GM10847 (cell line): ENCODE data around the gene HS3ST5.

Experiments used
- POLR2A ChIP-seq: IDR thresholded peaks from 2 replicates; pipeline ENCODE4 v1.6.1; 2011; ENCODE audit not compliant: insufficient read length; ENCODE audit errors: extremely low read depth

HS3ST5 gene

DNA sequence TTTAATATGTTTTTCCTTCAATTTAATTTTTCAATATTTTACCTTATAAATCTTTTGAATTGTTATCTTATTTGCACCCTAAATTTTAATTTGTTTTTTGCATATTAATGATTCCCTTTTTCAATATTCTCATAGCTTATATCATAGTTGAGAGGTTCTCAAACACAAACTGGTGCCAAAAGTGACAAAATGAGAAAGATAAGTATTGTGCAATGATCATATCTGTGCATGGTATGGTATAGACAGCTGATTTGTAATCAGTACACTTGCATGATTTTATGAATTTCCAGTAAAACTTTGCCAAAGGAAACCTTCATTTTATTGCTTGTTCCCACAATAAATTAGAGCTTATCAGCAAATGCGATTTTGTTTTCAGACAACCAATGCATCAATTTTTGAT lies 210.9 kb downstream of the HS3ST5 start:
- no peak for TF ChIP-seq POLR2A

- TF ChIP-seq POLR2A = no peak
Observed at GRCh38 chr6:114125576-114125975, 217.2 kb downstream of the HS3ST5 start.

- TF ChIP-seq POLR2A = no peak
Observed at GRCh38 chr6:114121913-114122662, 220.7 kb downstream of the HS3ST5 start.

GRCh38 chr6:114119056-114119455 lies 223.8 kb downstream of the HS3ST5 start:
- no peak for TF ChIP-seq POLR2A

DNA sequence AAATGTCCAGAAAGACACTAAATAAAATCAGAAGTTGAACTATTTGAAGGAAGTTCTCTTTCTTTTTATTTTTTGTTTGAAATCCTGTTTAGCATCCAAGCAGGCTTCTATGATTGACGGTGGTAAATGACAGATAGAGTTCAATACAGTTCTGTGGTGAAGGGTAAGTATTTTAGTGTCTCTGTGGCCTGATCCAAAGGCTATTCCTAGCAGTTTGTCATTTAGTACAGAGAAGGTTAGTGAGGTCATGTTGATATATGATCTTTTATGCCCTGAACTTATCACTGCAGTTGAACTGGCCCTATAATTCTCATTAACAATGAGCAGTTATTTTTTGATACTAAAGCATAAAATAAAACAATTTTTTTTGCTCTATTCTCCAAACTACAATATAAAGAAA lies 227.2 kb downstream of the HS3ST5 start:
- no peak for TF ChIP-seq POLR2A

DNA sequence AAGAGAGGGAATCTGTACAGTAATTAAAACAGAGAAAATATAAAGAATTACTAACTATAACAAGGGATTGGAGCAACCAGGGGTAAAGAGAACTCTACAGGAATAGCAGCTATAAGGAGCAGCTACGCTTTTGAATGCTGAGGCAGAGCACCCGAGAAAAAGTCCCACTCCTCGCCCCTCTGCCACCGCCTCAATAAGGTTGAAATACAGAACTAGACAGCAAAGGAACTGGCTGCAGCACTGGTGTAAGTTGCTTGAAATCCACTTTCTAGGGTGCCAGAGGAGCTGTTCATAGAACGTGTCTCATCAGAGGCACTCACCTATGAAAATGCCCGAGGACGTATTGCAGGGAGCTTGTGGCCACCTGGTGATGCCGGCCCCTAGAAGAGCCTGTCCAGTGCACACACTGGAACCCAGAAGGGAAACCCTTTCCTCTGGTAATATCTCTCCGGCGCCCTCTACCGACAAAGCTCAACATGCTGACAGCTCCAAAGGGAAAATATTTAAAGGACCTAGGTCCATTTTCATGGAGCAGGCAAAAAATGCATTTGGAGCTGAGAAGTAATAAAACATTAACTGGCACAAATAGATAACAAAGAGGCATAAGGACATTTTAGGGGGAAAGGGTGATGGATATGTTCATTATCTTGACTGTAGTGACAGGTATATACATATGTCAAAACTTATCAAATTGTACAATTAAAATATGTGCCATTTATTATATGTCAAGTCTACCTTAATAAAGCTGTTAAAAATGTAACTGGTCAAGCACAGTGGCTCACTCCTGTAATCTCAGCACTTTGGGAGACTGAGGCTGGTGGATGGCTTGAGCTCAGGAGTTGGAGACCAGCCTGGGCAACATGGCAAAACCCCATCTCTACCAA lies 234.5 kb downstream of the HS3ST5 start:
- TF ChIP-seq POLR2A = no peak

DNA sequence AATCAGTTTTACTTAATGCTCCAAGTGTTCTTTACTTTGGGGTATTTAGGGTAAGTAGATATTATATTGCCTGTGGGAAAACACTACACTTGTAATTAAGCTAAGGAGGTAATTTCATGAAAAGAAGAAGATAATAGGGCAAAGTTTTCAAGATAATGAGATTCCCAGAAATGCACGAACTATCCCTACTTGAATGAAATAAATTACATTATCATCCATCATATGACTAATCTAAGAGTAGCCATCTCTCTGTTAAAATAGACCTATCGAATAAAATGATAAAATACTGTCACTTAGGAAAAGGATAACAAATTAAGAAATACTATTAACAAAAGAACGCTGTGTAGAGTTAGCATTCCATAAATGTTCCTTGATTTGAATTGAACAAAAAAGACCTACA lies 236.8 kb downstream of the HS3ST5 start:
- TF ChIP-seq POLR2A = no peak

- TF ChIP-seq POLR2A = no peak
Observed at GRCh38 chr6:114101255-114101654, 241.6 kb downstream of the HS3ST5 start.

DNA sequence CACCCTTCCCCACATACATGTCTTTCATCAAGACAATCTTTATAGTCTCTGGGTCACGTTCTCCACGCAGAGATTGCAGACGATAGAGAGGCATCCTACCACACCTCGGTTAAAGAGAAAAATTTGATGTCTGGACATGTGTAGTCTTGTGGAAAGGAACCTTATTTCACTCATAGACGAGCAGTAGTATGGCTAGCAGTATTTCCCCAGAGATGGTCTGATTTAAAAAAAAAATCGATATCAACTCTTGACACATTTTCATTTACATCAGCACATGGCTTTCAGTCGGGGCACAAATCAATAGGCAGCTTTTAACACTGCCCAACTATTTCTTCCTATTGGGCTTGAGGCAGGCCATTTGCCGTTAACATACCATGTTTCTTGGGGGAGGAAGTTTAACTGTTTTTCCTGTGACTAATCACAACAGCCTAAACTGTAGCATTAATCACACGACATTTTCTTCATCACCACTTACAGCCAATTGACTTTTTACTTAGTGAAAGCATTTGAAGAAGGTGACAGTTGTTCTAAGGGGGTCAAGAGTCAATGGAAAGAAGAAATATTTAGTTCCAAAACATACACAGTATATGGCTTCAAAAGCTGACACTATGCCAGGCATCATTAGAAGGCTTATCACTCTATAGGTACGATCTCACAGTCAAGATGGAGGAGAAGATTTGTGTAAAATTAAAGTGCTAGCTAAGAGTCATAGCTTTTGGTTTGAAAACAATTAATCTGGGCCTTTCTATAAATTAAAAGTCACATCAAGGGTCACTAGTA lies 242.4 kb downstream of the HS3ST5 start:
- no peak for TF ChIP-seq POLR2A

GRCh38 chr6:114096561-114097172 lies 246.2 kb downstream of the HS3ST5 start:
- TF ChIP-seq POLR2A = no peak

GRCh38 chr6:114092943-114093342 lies 249.9 kb downstream of the HS3ST5 start:
- no peak for TF ChIP-seq POLR2A

- no peak for TF ChIP-seq POLR2A
Observed at GRCh38 chr6:114090626-114091025, 252.2 kb downstream of the HS3ST5 start.

- TF ChIP-seq POLR2A = no peak
Observed at GRCh38 chr6:114087496-114087895, 255.3 kb downstream of the HS3ST5 start.

DNA sequence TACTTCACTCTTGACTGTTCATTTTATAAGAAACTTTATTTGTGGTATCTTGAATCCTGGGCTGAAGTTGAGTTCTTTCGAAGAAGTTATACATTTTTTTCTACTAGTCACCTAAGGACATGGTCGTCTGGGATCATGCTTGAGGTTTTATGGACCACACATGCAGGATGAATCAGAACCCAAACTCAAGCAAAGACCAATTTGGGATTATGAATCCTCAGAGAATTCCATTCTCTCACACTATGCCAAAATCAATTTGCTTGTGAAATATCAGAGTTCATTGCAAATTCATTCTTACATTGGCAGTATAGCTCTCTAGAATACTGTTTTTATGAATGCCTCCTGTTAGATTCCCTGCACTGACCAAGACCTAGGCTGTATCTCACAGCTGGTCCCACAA lies 257.6 kb downstream of the HS3ST5 start:
- TF ChIP-seq POLR2A = no peak

DNA sequence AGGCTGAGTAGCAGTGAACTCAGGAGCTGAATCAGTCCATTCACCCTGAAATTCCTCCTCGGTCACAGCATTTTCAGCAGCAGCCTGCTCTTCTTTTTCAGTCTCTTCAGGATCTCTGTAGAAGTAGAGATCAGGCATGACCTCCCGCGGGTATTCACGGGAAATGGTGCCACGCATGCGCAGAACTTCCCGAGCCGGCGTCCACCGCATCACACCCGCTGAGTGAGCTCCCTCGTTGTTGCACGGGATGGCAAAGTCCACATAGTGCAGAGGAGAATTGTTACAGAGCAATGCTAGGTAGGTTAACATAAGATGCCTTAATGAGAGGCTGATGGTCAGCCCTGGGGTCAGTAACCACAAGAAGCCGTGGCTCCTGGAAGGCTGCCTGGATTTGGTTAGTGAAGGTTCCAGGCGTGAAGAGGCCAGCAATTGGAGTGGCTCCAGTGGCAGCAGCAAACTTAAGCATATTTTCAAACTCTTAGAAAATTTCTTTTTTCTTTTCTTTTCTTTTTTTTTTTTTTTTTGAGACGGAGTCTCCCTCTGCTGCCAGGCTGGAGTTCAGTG lies 258.4 kb downstream of the HS3ST5 start:
- no peak for TF ChIP-seq POLR2A
